Right lobe of liver (tissue), 4 donors: ENCODE data around the gene CTIF.
A peak's percentile ranks its signal among the peaks of the same experiment; 100 is the strongest.

Experiments used
- CTCF ChIP-seq, 4 donors: fragments of 200-600 bp in 3 of 4; fragments of 450-650 bp in 1 of 4; IDR thresholded peaks; one replicate each; pipeline versions ENCODE4 v1.5.1 to v1.8.0; 2016 to 2022; ENCODE audit warnings: antibody characterized with exemption in 4 of 4, mild to moderate bottlenecking in 2 of 4
- POLR2A ChIP-seq: fragments of 450-650 bp; IDR thresholded peaks from one replicate; pipeline ENCODE4 v1.6.1; 2017; ENCODE audit warnings: antibody characterized with exemption, mild to moderate bottlenecking
- donor health status: DM: no; HTN: no; CAD: no.
- donor health status: DM: no; HTN: no; CAD: no.
- donor health status: DM: no; HTN: yes; CAD: no.

GRCh38 chr18:48541026-48541746 lies 2.4 kb downstream of the CTIF start:
- no peak for TF ChIP-seq CTCF (IDR thresholded peaks at IDR 0.05)
- peak; percentile 81 for TF ChIP-seq POLR2A
